Omental fat pad (tissue), 4 donors: ENCODE measurements around the gene TAF13. TPM values are rescaled to one million over a fixed set of nuclear protein-coding genes. Genes with fewer than 3 reads are reported as not detected.

Experiments used
- ATAC-seq: fragments of 150-250 bp; one replicate; pipeline ENCODE4 v1.9.1; 2016; ENCODE audit warnings: mild to moderate bottlenecking, moderate library complexity; ENCODE audit not compliant: low FRiP score
- DNase-seq: peaks from one replicate; pipeline ENCODE4 v3.0.0-alpha.2; 2019; ENCODE audit warnings: low spot score
- CTCF ChIP-seq, 3 donors: fragments of 450-650 bp; IDR thresholded peaks; one replicate each; pipeline ENCODE4 v1.5.1; 2016 to 2017; ENCODE audit warnings: antibody characterized with exemption in 3 of 3, mild to moderate bottlenecking in 3 of 3, moderate library complexity in 2 of 3
- total RNA-seq, 4 donors: library from RNA; depleted of rRNA; stranded (reverse); fragments of >200 nt; gene quantifications; one replicate each; pipeline ENCODE4 v1.1.0, GENCODE V29; 2016

TAF13 gene
- total RNA-seq, 4 donors from 2014 or later = 24.3 to 65.3 (median 31.5) TPM

DNA sequence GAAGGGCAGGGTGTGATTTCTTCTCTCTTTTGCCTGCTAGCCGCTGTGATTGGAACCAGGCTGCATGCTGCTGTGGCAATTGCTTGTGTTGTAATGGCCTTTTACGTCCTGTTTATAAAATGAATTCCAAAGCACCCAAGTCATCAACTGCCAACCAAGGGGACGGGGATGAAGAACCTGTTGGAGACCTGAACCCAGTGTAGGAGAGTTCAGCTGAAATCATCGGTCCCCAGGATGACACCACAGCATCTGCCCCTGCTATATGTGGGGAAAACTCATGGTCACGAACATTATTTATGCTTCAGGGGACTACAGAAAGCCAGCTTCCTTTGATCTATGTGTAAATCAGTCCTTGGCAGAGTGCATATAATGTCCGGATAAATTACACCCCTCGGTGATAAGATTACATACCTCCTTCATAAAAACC is 18.6 kb upstream of the TAF13 start:
- TF ChIP-seq CTCF (IDR thresholded peaks at IDR 0.05) = no peak
- ATAC-seq = no peak
- DNase-seq = no peak

GRCh38 chr1:109091839-109092193 is 16.0 kb upstream of the TAF13 start:
- no peak for TF ChIP-seq CTCF (IDR thresholded peaks at IDR 0.05)
- no peak for ATAC-seq
- no peak for DNase-seq

DNA sequence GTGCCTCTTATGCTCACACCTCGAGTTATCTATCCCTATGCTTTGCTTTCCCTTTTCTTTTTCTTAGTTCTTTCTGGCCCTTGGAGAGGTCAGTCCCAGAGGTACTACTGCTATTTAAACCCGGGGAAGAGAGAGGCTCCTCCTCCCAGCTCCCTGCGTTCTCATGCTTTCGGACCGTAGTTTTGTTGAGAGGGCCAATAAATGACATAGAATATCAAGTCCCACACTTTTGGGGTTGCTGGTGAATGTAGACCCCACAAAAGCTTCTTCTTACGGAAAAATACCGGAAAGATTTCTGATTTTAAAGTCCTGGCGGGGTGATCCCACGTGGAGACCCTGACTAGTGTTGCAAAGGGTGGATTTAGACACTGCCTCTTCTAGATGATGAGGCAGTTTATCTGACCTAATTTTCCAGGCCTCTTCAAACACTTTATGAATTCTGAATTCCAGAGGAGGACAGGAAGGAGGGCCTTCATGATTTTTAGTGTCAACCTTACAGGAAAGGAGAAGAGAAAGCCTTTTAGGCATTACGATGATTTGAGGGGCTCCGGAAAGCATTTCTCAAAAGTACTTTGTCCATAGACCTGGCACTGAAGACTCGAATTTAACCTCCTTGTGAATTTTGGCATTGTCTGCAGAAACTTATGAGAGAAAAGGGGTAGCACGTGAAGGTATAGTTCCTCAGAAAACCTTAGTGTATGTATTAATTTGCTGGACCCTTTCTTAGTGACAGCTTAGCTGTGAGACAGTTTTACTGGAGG is 15.5 kb upstream of the TAF13 start:
- ATAC-seq (peak; percentile 82), DNase-seq (no peak)
- TF ChIP-seq CTCF (IDR thresholded peaks at IDR 0.05) = no peak

DNA sequence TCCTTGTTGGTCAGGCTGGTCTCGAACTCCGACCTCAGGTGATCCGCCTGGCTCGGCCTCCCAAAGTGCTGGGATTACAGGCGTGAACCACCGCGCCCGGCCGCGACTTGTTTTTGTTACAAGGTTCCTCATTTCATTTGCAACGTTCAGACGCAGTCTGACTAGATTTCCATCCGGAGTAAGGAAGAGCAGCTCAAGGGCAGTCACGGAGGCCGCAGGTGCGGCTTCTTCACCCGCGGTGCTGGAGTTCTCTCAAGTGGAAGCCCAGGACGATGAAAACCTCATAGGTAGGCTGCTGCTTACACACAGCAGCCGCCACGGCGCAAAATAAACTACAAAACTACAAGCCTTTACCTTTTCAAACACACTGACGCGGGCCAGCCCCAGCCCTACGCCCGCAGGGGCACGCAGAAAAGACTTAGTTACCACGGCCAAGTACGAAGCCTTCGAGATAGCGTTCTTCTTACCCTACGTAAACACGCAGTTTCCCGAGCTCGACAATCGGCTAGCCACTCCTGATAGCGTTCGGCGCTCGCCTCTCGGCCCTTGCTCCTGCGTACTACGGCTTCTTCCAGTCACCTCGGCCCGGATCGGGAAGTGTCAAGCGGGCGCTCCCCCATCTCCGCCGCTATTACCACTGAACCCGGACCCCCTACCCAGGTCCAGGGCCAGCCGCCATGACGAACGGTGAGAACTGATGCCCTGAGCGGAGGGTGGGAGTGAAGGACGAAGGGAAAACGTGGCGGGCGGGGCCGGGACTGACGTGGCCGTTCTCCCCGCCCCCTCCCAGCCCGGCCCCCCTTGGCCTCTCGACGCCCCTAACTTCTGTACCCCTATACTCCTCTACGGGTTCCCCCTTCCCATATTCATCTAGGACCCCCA is 14.6 kb upstream of the TAF13 start, which contains the start of gene TMEM167B:
Gene TMEM167B (plus strand): TSS at position 569 of the 882 bp plus-strand sequence. CDS start 109 bp downstream, at position 678.
- DNase-seq = peak; percentile 60
- TF ChIP-seq CTCF (IDR thresholded peaks at IDR 0.05) = no peak
- peak; percentile 93 for ATAC-seq

DNA sequence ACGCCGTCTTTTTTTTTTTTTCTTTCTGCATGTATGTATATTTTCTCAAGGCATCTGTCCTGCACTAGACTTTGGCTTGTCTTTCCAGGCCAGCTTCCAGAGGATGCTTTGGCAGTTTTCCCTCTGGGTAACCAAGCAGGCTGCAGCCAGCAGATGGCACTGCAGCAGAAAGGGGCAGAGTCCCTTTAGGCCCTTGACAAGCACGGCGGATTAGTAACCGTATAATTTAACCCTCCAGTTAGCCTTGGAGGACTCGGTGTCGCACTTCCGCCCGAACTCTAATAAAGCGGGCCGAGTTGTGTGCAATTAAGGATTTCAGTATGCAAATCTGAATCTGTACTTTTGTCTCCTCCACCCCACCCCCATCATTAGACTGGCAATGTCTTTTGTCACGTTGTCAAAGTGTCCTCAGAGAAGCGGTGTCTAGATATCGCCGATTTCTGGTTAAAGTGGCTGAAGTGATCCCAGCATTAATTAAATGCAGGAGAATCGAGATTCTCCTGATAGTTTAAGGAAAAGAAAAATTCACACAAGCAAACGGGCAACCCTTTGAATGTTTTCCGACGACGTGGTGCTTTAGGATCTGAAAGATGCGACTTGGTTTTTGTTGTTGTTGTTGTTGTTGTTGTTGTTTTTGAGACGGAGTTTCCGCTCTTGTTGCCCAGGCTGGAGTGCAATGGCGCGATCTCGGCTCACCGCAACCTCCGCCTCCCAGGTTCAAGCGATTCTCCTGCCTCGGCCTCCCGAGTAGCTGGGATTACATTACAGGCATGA is 13.6 kb upstream of the TAF13 start:
- no peak for ATAC-seq
- TF ChIP-seq CTCF (IDR thresholded peaks at IDR 0.05) = no peak

DNA sequence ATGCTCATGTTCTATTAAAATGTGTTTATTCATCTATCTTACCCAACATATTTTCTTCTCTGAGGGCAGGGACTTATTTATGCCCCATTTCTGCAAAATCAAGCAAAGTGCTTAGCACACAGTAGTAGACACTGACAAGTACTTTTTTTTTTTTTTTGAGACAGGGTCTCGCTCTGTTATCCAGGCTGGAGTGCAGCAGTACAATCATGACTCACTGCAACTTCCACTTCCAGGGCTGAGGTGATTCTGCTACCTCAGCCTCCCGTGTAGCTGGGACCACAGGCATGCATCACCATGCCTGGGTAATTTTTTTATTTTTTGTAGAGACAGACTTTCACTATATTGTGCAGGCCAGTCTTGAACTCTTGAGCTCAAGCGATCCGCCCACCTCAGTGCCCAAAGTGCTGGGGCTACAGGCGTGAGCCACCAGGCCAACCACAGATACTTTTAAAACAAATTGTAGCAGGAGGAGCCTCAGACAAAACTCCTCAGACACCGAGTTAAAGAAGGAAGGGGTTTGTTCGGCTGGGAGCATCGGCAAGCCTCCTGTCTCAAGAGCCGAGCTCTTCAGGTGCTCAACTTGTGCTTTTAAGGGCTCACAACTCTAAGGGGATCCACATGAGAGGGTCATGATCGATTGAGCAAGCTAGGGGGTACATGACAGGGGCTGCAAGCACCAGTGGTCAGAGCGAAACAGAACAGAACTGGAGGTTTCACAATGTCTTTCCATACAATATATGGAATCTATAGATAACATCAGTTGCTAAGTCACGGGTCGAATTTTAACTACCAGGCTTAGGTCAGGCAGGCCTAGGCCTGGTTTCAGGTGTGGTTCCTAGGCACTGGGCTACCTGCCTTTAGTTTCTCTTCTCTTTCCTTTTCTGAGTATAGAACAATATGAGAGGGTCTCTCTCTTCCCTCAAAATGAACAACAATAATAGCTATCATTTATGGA is 9.0 kb upstream of the TAF13 start:
- ATAC-seq (no peak), DNase-seq (no peak)
- TF ChIP-seq CTCF (IDR thresholded peaks at IDR 0.05) = no peak

More for the DNA sequence above, 13.6 kb upstream of the TAF13 start:
- DNase-seq = no peak
